ENCODE results near the gene DCAF6. TPM values are rescaled to one million over a fixed set of nuclear protein-coding genes. Genes with fewer than 3 reads are reported as not detected.
A peak's percentile ranks its signal among the peaks of the same experiment; 100 is the strongest.

Gene DCAF6
- total RNA-seq, 1 donor from 2014 or later, result 28.1 TPM

DNA sequence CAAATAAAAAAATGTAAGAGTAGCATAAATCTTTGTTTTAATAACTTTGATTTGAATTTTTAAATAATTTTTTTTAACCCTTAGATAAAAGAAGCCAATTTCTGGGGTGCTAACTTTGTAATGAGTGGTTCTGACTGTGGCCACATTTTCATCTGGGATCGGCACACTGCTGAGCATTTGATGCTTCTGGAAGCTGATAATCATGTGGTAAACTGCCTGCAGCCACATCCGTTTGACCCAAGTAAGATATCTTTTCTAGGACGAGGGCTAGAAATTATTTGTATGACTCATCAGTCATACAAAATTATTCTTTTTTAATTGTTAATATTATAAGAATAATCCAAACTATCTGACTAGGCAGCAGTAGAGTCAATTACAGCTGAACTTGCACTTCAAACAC, 129.0 kb downstream of the DCAF6 start:
- H3K9me3 Mint-ChIP-seq (ENCODE audit: unreplicated experiment), result no peaks in the 10 kb centered on the region
- TF ChIP-seq, protein P1, sequence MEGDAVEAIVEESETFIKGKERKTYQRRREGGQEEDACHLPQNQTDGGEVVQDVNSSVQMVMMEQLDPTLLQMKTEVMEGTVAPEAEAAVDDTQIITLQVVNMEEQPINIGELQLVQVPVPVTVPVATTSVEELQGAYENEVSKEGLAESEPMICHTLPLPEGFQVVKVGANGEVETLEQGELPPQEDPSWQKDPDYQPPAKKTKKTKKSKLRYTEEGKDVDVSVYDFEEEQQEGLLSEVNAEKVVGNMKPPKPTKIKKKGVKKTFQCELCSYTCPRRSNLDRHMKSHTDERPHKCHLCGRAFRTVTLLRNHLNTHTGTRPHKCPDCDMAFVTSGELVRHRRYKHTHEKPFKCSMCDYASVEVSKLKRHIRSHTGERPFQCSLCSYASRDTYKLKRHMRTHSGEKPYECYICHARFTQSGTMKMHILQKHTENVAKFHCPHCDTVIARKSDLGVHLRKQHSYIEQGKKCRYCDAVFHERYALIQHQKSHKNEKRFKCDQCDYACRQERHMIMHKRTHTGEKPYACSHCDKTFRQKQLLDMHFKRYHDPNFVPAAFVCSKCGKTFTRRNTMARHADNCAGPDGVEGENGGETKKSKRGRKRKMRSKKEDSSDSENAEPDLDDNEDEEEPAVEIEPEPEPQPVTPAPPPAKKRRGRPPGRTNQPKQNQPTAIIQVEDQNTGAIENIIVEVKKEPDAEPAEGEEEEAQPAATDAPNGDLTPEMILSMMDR (IDR thresholded peaks at IDR 0.05; ENCODE audit: partially characterized antibody, unreplicated experiment), result no peak
- no peaks in the 10 kb centered on the region for H3K36me3 Mint-ChIP-seq (ENCODE audit: unreplicated experiment)
- no peak for DNase-seq
- no peak overlapping the region for H3K27ac Mint-ChIP-seq (ENCODE audit: unreplicated experiment)
- no peak overlapping the region for H3K4me3 Mint-ChIP-seq (ENCODE audit: unreplicated experiment)
- no peaks in the 10 kb centered on the region for H3K4me1 Mint-ChIP-seq (ENCODE audit: low read depth, unreplicated experiment)
- H3K27me3 Mint-ChIP-seq (ENCODE audit: unreplicated experiment), result no peaks in the 10 kb centered on the region

DNA sequence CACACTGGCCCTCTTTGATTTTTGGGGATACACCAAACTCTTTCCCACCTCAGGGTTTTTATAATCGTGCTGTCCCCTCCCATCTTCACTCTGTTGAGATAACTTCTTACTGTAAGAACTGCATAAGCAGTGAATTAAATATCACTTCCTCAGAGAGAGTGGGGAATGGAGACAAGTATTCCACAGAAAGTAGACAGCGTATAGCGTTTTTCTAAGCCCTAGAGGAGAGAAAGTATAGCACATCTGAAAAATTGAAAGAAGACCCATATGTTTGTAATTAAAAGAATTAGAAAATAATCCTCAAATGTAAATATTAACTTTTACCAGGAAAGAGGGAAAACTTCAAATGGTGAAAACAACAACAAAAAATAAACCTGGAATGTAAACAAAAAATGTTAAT, 132.9 kb downstream of the DCAF6 start:
- H3K27ac Mint-ChIP-seq (ENCODE audit: unreplicated experiment), result no peak overlapping the region
- TF ChIP-seq, protein P1 (IDR thresholded peaks at IDR 0.05; ENCODE audit: partially characterized antibody, unreplicated experiment), result no peak
- H3K9me3 Mint-ChIP-seq (ENCODE audit: unreplicated experiment), result no peaks in the 10 kb centered on the region
- peaks cover 4% of the 10 kb centered on the region for H3K36me3 Mint-ChIP-seq (ENCODE audit: unreplicated experiment)
- no peaks in the 10 kb centered on the region for H3K27me3 Mint-ChIP-seq (ENCODE audit: unreplicated experiment)
- H3K4me3 Mint-ChIP-seq (ENCODE audit: unreplicated experiment), result no peak overlapping the region
- no peaks in the 10 kb centered on the region for H3K4me1 Mint-ChIP-seq (ENCODE audit: low read depth, unreplicated experiment)
- no peak for DNase-seq

DNA sequence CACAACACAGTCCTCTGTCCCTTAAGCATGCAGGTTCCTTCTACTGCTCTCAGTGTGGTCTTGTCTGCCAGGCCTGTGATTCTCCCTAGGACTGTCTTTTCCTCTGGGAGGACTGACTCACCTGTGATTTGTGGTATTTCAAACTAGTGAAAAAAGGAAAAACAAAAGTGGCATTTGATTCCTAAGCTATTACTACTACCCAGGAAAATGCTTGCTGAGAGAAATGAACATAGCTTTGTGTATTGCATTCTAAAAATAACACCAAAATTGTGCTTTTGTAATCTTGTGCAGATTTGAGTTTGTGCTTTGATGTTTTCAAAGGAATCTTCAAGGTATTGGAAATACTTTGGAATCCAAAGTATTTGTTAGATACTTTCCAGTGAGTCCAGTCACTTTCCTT, 143.3 kb downstream of the DCAF6 start:
- TF ChIP-seq, protein P1 (IDR thresholded peaks at IDR 0.05; ENCODE audit: partially characterized antibody, unreplicated experiment), result no peak
- peaks cover 6% of the 10 kb centered on the region for H3K9me3 Mint-ChIP-seq (ENCODE audit: unreplicated experiment)
- peaks cover 9% of the 10 kb centered on the region for H3K4me1 Mint-ChIP-seq (ENCODE audit: low read depth, unreplicated experiment)
- H3K27ac Mint-ChIP-seq (ENCODE audit: unreplicated experiment), result no peak overlapping the region
- H3K27me3 Mint-ChIP-seq (ENCODE audit: unreplicated experiment), result peaks cover 8% of the 10 kb centered on the region
- no peak for DNase-seq
- H3K36me3 Mint-ChIP-seq (ENCODE audit: unreplicated experiment), result peaks cover 6% of the 10 kb centered on the region
- no peak overlapping the region for H3K4me3 Mint-ChIP-seq (ENCODE audit: unreplicated experiment)

DNA sequence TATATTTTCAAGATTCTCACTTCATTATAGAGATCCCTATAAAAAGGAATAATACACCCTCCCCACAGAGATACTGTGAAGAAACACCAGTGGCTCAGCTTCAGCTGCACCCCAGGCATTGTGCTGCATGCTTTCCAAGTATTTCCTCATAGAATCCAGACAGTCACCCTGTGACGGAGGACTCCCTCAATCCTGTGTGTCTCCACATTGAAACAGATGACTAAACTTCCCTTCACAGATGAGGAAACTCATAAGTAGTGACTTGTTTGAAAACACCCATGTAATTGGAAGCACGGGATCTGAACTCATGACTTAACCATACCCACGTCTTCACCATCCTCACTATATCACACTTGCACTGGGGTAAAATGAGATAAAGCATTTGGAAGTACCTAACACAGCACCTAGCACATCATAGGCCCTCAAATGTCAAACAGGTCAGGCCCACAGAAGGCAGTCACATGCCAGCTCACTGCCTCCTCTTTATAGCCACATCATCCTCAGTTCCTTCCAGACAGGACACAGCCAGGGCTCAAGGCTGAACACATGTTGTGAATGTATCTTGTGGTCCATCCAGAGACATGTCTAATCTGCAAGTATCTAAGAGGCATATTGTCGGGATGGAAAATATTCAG, 145.0 kb downstream of the DCAF6 start:
- Mint-ChIP-seq H3K36me3 (ENCODE audit: unreplicated experiment) (peaks cover 5% of the 10 kb centered on the region), H3K27ac (ENCODE audit: unreplicated experiment) (no peak overlapping the region), H3K4me1 (ENCODE audit: low read depth, unreplicated experiment) (peaks cover 16% of the 10 kb centered on the region), H3K9me3 (ENCODE audit: unreplicated experiment) (peaks cover 12% of the 10 kb centered on the region), H3K4me3 (ENCODE audit: unreplicated experiment) (no peak overlapping the region), H3K27me3 (ENCODE audit: unreplicated experiment) (peaks cover 6% of the 10 kb centered on the region)
- no peak for DNase-seq
- TF ChIP-seq, protein P1 (IDR thresholded peaks at IDR 0.05; ENCODE audit: partially characterized antibody, unreplicated experiment), result no peak

DNA sequence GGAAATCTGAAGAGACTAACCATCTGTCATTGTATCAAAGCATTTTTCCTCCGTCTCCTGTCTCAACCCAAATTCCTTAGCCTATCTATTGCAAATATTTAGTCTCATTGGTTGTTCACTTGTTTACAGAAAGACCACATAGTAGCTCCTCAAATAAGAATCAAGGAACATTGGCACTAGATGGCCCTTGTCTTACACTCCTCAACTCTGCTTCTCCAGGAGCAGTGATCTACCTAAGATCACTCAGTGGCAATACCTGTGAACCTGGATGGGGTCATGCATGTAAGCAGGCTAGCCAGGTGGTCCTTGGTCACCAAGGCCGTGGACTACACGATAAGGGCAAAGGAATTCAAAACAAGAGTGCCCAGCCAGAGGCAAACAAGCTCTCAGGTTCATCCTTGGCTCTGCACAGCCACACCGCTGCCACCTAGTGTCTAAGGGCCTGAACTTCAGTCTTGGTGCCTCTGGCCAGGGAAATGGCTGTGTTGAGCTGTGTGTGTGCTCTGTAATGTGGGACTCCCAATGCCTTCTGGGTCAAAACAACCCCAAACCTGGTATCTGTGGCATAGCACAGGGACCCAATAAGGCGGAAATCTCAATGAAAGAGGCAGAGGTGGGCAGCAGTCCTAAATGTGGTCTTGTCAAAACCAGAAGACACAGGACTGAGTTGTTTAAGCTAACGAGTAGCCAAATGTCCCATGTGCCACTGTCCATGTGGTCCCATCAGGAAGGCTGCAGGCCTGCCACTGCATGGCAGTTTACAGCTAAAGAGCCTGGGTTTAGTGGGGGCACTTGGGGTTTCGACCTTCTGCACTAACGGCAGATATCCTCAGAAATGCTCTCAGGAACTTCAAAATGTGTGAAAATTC, 145.8 kb downstream of the DCAF6 start:
- TF ChIP-seq, protein P1 (IDR thresholded peaks at IDR 0.05; ENCODE audit: partially characterized antibody, unreplicated experiment), result peak; percentile 84
- Mint-ChIP-seq H3K4me1 (ENCODE audit: low read depth, unreplicated experiment) (peaks cover 16% of the 10 kb centered on the region), H3K9me3 (ENCODE audit: unreplicated experiment) (peaks cover 12% of the 10 kb centered on the region), H3K36me3 (ENCODE audit: unreplicated experiment) (no peaks in the 10 kb centered on the region), H3K27me3 (ENCODE audit: unreplicated experiment) (peaks cover 7% of the 10 kb centered on the region), H3K4me3 (ENCODE audit: unreplicated experiment) (no peak overlapping the region), H3K27ac (ENCODE audit: unreplicated experiment) (peak overlapping the region; percentile 2)
- peak; percentile 86 for DNase-seq
